GM21619 (cell line): ENCODE data around the gene CNOT6.

Source experiments
- ATAC-seq: cut with Tn5 transposase; IDR thresholded peaks from one replicate; pipeline ENCODE4 v1.9.1; 2021; ENCODE audit not compliant: unreplicated experiment

Gene CNOT6

GRCh38 chr5:180558232-180558631, 64.1 kb downstream of the CNOT6 start:
- no peak for ATAC-seq

- no peak for ATAC-seq
Observed at GRCh38 chr5:180563994-180564393, 69.8 kb downstream of the CNOT6 start.

- no peak for ATAC-seq
Observed at GRCh38 chr5:180568914-180569313, 74.7 kb downstream of the CNOT6 start.

GRCh38 chr5:180575571-180575970, 81.4 kb downstream of the CNOT6 start:
- ATAC-seq = no peak

- no peak for ATAC-seq
Observed at GRCh38 chr5:180580681-180581080, 86.5 kb downstream of the CNOT6 start.

GRCh38 chr5:180583738-180584137, 89.6 kb downstream of the CNOT6 start:
- no peak for ATAC-seq

GRCh38 chr5:180586204-180586603, 92.0 kb downstream of the CNOT6 start:
- no peak for ATAC-seq

- ATAC-seq = no peak
Observed at GRCh38 chr5:180586870-180587269, 92.7 kb downstream of the CNOT6 start.

- no peak for ATAC-seq
Observed at GRCh38 chr5:180589771-180590542, 95.8 kb downstream of the CNOT6 start.

- ATAC-seq = no peak
Observed at GRCh38 chr5:180590543-180591310, 96.5 kb downstream of the CNOT6 start.

- ATAC-seq = no peak
Observed at GRCh38 chr5:180591311-180591887, 97.2 kb downstream of the CNOT6 start, which contains the start of gene SCGB3A1. Gene SCGB3A1 (minus strand): TSS chr5:180591499. CDS start chr5:180591462, 37 bp downstream.

- no peak for ATAC-seq
Observed at GRCh38 chr5:180592176-180592575, 98.0 kb downstream of the CNOT6 start.

- no peak for ATAC-seq
Observed at GRCh38 chr5:180593446-180594206, 99.4 kb downstream of the CNOT6 start.

GRCh38 chr5:180594311-180595045, 100.3 kb downstream of the CNOT6 start:
- ATAC-seq = no peak

GRCh38 chr5:180595046-180595379, 100.8 kb downstream of the CNOT6 start:
- ATAC-seq = no peak

GRCh38 chr5:180595381-180596114, 101.4 kb downstream of the CNOT6 start:
- no peak for ATAC-seq

GRCh38 chr5:180596115-180596667, 102.0 kb downstream of the CNOT6 start:
- ATAC-seq = no peak

GRCh38 chr5:180596668-180597231, 102.6 kb downstream of the CNOT6 start:
- ATAC-seq = no peak

- ATAC-seq = no peak
Observed at GRCh38 chr5:180598316-180598701, 104.1 kb downstream of the CNOT6 start.
